H1 (cell line): ENCODE data around the gene DTD1. TPM values are rescaled to one million over a fixed set of nuclear protein-coding genes. Genes with fewer than 3 reads are reported as not detected.

Experiments
- CTCF ChIA-PET: fragments of 300-600 bp; sonication (Branson Sonifier 250); formaldehyde crosslinking; loops from one replicate; lab custom pipeline; 2021; ENCODE audit not compliant: partially characterized antibody; lab: Charles Lee
- POLR2A ChIA-PET: fragments of 300-600 bp; sonication (Branson Sonifier 250); formaldehyde crosslinking; loops from one replicate; lab custom pipeline; 2021; ENCODE audit warnings: inconsistent platforms; ENCODE audit not compliant: partially characterized antibody; lab: Charles Lee
- DNase-seq, 2 experiments: peaks; one replicate each; pipeline versions ENCODE4 v3.0.0 to v3.0.0-alpha.2; 2010 to 2022; ENCODE audit warnings: low spot score in 2 of 2, low read depth in 1 of 2, mixed read lengths in 1 of 2
- FAIRE-seq: peaks from 2 replicates; lab custom pipeline; 2011; peaks lifted over from hg19 to GRCh38; lab: Jason Lieb, UNC
- H2AFZ ChIP-seq: 2 replicates; pipeline ENCODE4 v1.8.1; 2012; ENCODE audit warnings: low read length, inconsistent platforms
- H2AK5ac ChIP-seq: 2 replicates; pipeline ENCODE4 v1.6.1; 2013; ENCODE audit warnings: low read depth, low read length
- H2BK120ac ChIP-seq: replicated peaks from 2 replicates; pipeline ENCODE3; 2013; ENCODE audit warnings: low read depth, low read length, inconsistent platforms
- H2BK12ac ChIP-seq: 2 replicates; pipeline ENCODE4 v1.6.1; 2013; ENCODE audit warnings: low read depth, low read length
- H2BK15ac ChIP-seq: 2 replicates; pipeline ENCODE4 v1.6.1; 2013; ENCODE audit warnings: low read length
- H2BK20ac ChIP-seq: 2 replicates; pipeline ENCODE4 v1.6.1; 2013; ENCODE audit warnings: low read length
- H2BK5ac ChIP-seq: 2 replicates; pipeline ENCODE4 v1.6.1; 2013; ENCODE audit warnings: low read depth, low read length
- H3K14ac ChIP-seq: 2 replicates; pipeline ENCODE4 v1.6.1; 2013; ENCODE audit warnings: inconsistent platforms; ENCODE audit not compliant: insufficient read length
- H3K18ac ChIP-seq: 2 replicates; pipeline ENCODE4 v1.6.1; 2013; ENCODE audit warnings: low read length; ENCODE audit errors: extremely low read depth
- H3K23ac ChIP-seq: 2 replicates; pipeline ENCODE4 v1.6.1; 2013; ENCODE audit warnings: inconsistent platforms; ENCODE audit not compliant: insufficient read length
- H3K23me2 ChIP-seq: 2 replicates; pipeline ENCODE4 v1.6.1; 2013; ENCODE audit warnings: low read depth, low read length
- H3K27ac ChIP-seq: 2 replicates; pipeline ENCODE4 v1.6.1; 2011; ENCODE audit warnings: low read depth, low read length, inconsistent platforms
- H3K27me3 ChIP-seq, 4 experiments: replicated peaks in 1 of 4; 1 replicate in 1 of 4; 2 replicates in 3 of 4; pipeline versions ENCODE4 v1.6.1 to v1.8.1; 2011 to 2013; ENCODE audit warnings: low read length in 3 of 4, mild to moderate bottlenecking in 3 of 4, inconsistent platforms in 2 of 4, mixed read lengths in 2 of 4, moderate library complexity in 1 of 4; ENCODE audit not compliant: control insufficient read depth in 3 of 4, insufficient read depth in 3 of 4; ENCODE audit errors: extremely low read depth in 1 of 4
- H3K36me3 ChIP-seq, 4 experiments: 2 replicates each; pipeline versions ENCODE4 v1.6.1 to v1.8.1; 2011 to 2013; ENCODE audit warnings: mild to moderate bottlenecking in 4 of 4, low read length in 3 of 4, moderate library complexity in 2 of 4, control low read depth in 1 of 4, inconsistent platforms in 1 of 4; ENCODE audit not compliant: insufficient read depth in 4 of 4, control insufficient read depth in 2 of 4
- H3K4ac ChIP-seq: replicated peaks from 2 replicates; pipeline ENCODE3; 2013; ENCODE audit warnings: low read length, low read depth, mixed read lengths, inconsistent platforms; ENCODE audit not compliant: insufficient read length
- H3K4me1 ChIP-seq, 4 experiments: replicated peaks in 1 of 4; 1 replicate in 1 of 4; 2 replicates in 3 of 4; pipeline versions ENCODE4 v1.6.1 to v1.8.1; 2011 to 2013; ENCODE audit warnings: low read length in 3 of 4, inconsistent platforms in 2 of 4, mixed read lengths in 1 of 4; ENCODE audit not compliant: insufficient read depth in 4 of 4, control insufficient read depth in 3 of 4
- H3K4me2 ChIP-seq, 2 experiments: 2 replicates each; pipeline versions ENCODE4 v1.6.1 to v1.8.1; 2011 to 2013; ENCODE audit warnings: low read depth in 2 of 2, low read length in 2 of 2, control low read depth in 1 of 2, inconsistent platforms in 1 of 2, mild to moderate bottlenecking in 1 of 2; ENCODE audit not compliant: insufficient read depth in 1 of 2
- H3K4me3 ChIP-seq, 4 experiments: fragments of 200-600, 300-600 bp in 1 of 4; sonication (generic), shearing (Covaris generic), sonication (Bioruptor Twin) in 1 of 4; 2 replicates each; pipeline versions ENCODE4 v1.5.1 to v1.8.1; 2011 to 2016; ENCODE audit warnings: low read length in 4 of 4, low read depth in 3 of 4, control low read depth in 2 of 4, inconsistent platforms in 2 of 4, mild to moderate bottlenecking in 2 of 4, mixed read lengths in 1 of 4, moderate library complexity in 1 of 4; ENCODE audit not compliant: insufficient read depth in 2 of 4; ENCODE audit errors: extremely low read depth in 1 of 4
- H3K56ac ChIP-seq: replicated peaks from 2 replicates; pipeline ENCODE3; 2013; ENCODE audit warnings: low read depth, mild to moderate bottlenecking, mixed read lengths, low read length, inconsistent platforms; ENCODE audit not compliant: insufficient read length
- H3K79me1 ChIP-seq: 2 replicates; pipeline ENCODE4 v1.6.1; 2013; ENCODE audit warnings: low read depth, low read length, control low read depth
- H3K79me2 ChIP-seq, 2 experiments: 2 replicates each; pipeline versions ENCODE4 v1.6.1 to v1.8.1; 2012 to 2013; ENCODE audit warnings: low read length in 2 of 2, mild to moderate bottlenecking in 2 of 2, inconsistent platforms in 1 of 2; ENCODE audit not compliant: insufficient read depth in 2 of 2, control insufficient read depth in 1 of 2
- H3K9ac ChIP-seq, 4 experiments: replicated peaks in 1 of 4; 1 replicate in 1 of 4; 2 replicates in 3 of 4; pipeline versions ENCODE4 v1.6.1 to v1.8.1; 2011 to 2013; ENCODE audit warnings: low read depth in 3 of 4, low read length in 3 of 4, control low read depth in 2 of 4, mild to moderate bottlenecking in 2 of 4, moderate library complexity in 2 of 4, inconsistent platforms in 1 of 4; ENCODE audit errors: extremely low read depth in 1 of 4
- H3K9me3 ChIP-seq, 2 experiments: 2 replicates each; pipeline versions ENCODE4 v1.6.1 to v1.8.1; 2012 to 2013; ENCODE audit warnings: mild to moderate bottlenecking in 2 of 2, moderate library complexity in 2 of 2, control low read depth in 1 of 2, inconsistent platforms in 1 of 2, low read depth in 1 of 2, low read length in 1 of 2, mixed read lengths in 1 of 2; ENCODE audit not compliant: insufficient read depth in 2 of 2
- H4K20me1 ChIP-seq, 2 experiments: replicated peaks in 1 of 2; 2 replicates each; pipeline versions ENCODE3 to v1.8.1; 2011 to 2013; ENCODE audit warnings: inconsistent platforms in 2 of 2, low read length in 2 of 2, mild to moderate bottlenecking in 1 of 2; ENCODE audit not compliant: insufficient read depth in 2 of 2, control insufficient read depth in 1 of 2
- H4K5ac ChIP-seq: 2 replicates; pipeline ENCODE4 v1.6.1; 2013; ENCODE audit warnings: low read length, low read depth, mixed read lengths, inconsistent platforms; ENCODE audit not compliant: insufficient read length
- H4K8ac ChIP-seq: 2 replicates; pipeline ENCODE4 v1.8.0; 2013; ENCODE audit warnings: mild to moderate bottlenecking, moderate library complexity, low read length, inconsistent platforms; ENCODE audit not compliant: insufficient read depth; ENCODE audit errors: extremely low read depth
- H4K91ac ChIP-seq: replicated peaks from 2 replicates; pipeline ENCODE3; 2013; ENCODE audit warnings: low read length, mixed read lengths, inconsistent platforms; ENCODE audit not compliant: insufficient read length
- CREB1 ChIP-seq: IDR thresholded peaks from 2 replicates; pipeline ENCODE4 v1.6.1; 2012; ENCODE audit warnings: inconsistent platforms
- FOSL1 ChIP-seq: IDR thresholded peaks from 2 replicates; pipeline ENCODE4 v1.6.1; 2011; ENCODE audit warnings: mild to moderate bottlenecking, low read depth, low read length, moderate library complexity; ENCODE audit not compliant: insufficient read depth
- ZNF274 ChIP-seq: IDR thresholded peaks from 2 replicates; pipeline ENCODE4 v1.7.0; 2012; ENCODE audit warnings: low read length, borderline replicate concordance; ENCODE audit errors: extremely low read depth
- WGBS, 2 experiments: shearing (Covaris generic) in 1 of 2; methylation state at CpG; one replicate each; pipeline versions ENCODE4 v1.1.6 to v1.1.7; 2013 to 2015; ENCODE audit warnings: low lambda C conversion rate in 2 of 2, mixed read lengths in 2 of 2, inconsistent platforms in 1 of 2, low coverage in 1 of 2, missing lambda C conversion rate in 1 of 2; ENCODE audit not compliant: insufficient replicate concordance in 2 of 2, insufficient coverage in 1 of 2, insufficient read length in 1 of 2; ENCODE audit errors: extremely low coverage in 1 of 2, missing lambda C conversion rate in 1 of 2; 5-methylcytosine and 5-hydroxymethylcytosine counted together
- polyA plus RNA-seq, 7 experiments: library from polyadenylated mRNA; depleted of rRNA in 3 of 7; stranded (reverse) in 5 of 7; unstranded in 2 of 7; fragments of >200 nt in 5 of 7; fragments of 200-250 nt in 2 of 7; gene quantifications; 1 replicate in 5 of 7; 2 replicates in 1 of 7; 4 replicates in 1 of 7; pipeline versions ENCODE4 v1.2.1 to v1.2.3, GENCODE V29; 2011 to 2013; ENCODE audit warnings: missing spikeins in 2 of 7, mixed read lengths in 2 of 7
- total RNA-seq: library from RNA; stranded (reverse); fragmentation: NEBNext Ultra II Directional; extraction: Animal tissue kit (Norgen Biotek cat#: 25700); gene quantifications from 2 replicates; pipeline ENCODE4 v1.2.1, GENCODE V29; 2021

DTD1 gene
- total and polyA plus RNA-seq, 2 of the 8 experiments (the other 6 are each of a cell fraction or from before 2014, with no cell fraction given), result 49.7 to 66.6 TPM

GRCh38 chr20:18676396-18676795 lies 88.5 kb downstream of the DTD1 start:
- Histone ChIP-seq H3K14ac (no peak overlapping the region), H3K23me2 (no peaks in the 10 kb centered on the region), H3K23ac (no peak overlapping the region), H3K18ac (no peak overlapping the region), H3K56ac (no peak overlapping the region), H3K79me2 (no peaks in the 10 kb centered on the region), H2BK15ac (no peak overlapping the region), H2BK20ac (no peak overlapping the region), H3K4me1 (peaks cover 0 to 7% (median 3%) of the 10 kb centered on the region in 4 experiments; a peak in 3 of 7 replicates), H4K8ac (no peak overlapping the region), H3K4me2 (no peak overlapping the region), H3K27ac (no peak overlapping the region), H2BK12ac (no peak overlapping the region), H3K36me3 (no peaks in the 10 kb centered on the region), H4K5ac (no peak overlapping the region), H4K91ac (no peak overlapping the region), H3K9me3 (no peaks in the 10 kb centered on the region), H3K9ac (no peak overlapping the region), H3K79me1 (no peaks in the 10 kb centered on the region; the same call in 1 of the 2 replicates), H2BK5ac (no peak overlapping the region), H3K4me3 (no peak overlapping the region), H2AK5ac (no peak overlapping the region), H2BK120ac (no peak overlapping the region), H4K20me1 (peaks cover 0 to 2% of the 10 kb centered on the region in 2 experiments), H2AFZ (no peak overlapping the region), H3K4ac (no peak overlapping the region), H3K27me3 (no peaks in the 10 kb centered on the region)
- CTCF ChIA-PET, result interaction anchor here (0.7 to 1.7 kb wide), 4 partner anchors 9 to 79 kb away, joined by 3 to 5 read pairs (median 4); no protein-coding TSS in a partner anchor
- no peak for DNase-seq
- POLR2A ChIA-PET, result interaction anchor here (1.8 kb wide), 1 partner anchor 8 kb away, joined by 7 read pairs; no protein-coding TSS in a partner anchor
- TF ChIP-seq ZNF274, result no peak
- TF ChIP-seq CREB1, result no peak
- no peak for TF ChIP-seq FOSL1
- no peak for FAIRE-seq
- WGBS, 2 experiments, result 91% methylated on average over 7 of the region's 7 CpGs; no CpG with 5 or more reads in 1 of the 2 experiments
